B cell (primary cell): ENCODE measurements around the gene RRM2. TPM values are rescaled to one million over a fixed set of nuclear protein-coding genes. Genes with fewer than 3 reads are reported as not detected.

ENCODE experiments used
- ATAC-seq: fragments of 200-7000 bp; cut with Tn5 transposase; one replicate; pipeline ENCODE4 v1.10.0; 2021; ENCODE audit warnings: low read depth, mild to moderate bottlenecking, moderate number of reproducible peaks, moderate library complexity
- CTCF ChIA-PET: fragments of 350-600 bp; sonication (Branson Sonifier 250); formaldehyde crosslinking; loops from one replicate; lab custom pipeline; 2021; ENCODE audit warnings: antibody characterized with exemption, inconsistent platforms; lab: Charles Lee
- POLR2A ChIA-PET: fragments of 350-600 bp; sonication (Branson Sonifier 250); formaldehyde crosslinking; loops from one replicate; lab custom pipeline; 2021; ENCODE audit warnings: antibody characterized with exemption; lab: Charles Lee
- DNase-seq: peaks from one replicate; pipeline ENCODE4 v3.0.0; 2013
- H2AFZ ChIP-seq: 2 replicates; pipeline ENCODE4 v1.6.1; 2012; ENCODE audit warnings: mild to moderate bottlenecking, low read depth, low read length; ENCODE audit not compliant: insufficient read depth, poor library complexity, severe bottlenecking
- H3K27ac ChIP-seq, 2 donors: 1 replicate in 1 of 2; 2 replicates in 1 of 2; pipeline ENCODE4 v1.5.1; 2012 to 2013; ENCODE audit warnings: low read length in 2 of 2, mild to moderate bottlenecking in 2 of 2, moderate library complexity in 1 of 2
- H3K27me3 ChIP-seq, 4 experiments: fragments of 200-600 bp in 1 of 4; sonication (generic) in 1 of 4; replicated peaks in 1 of 4; 1 replicate in 2 of 4; 2 replicates in 2 of 4; pipeline versions ENCODE4 v1.6.1 to v1.7.0; 2013 to 2016; ENCODE audit warnings: low read length in 3 of 4, mild to moderate bottlenecking in 2 of 4, mixed read lengths in 1 of 4, moderate library complexity in 1 of 4; ENCODE audit not compliant: insufficient read depth in 4 of 4, control insufficient read depth in 3 of 4; ENCODE audit errors: control extremely low read depth in 1 of 4
- H3K36me3 ChIP-seq, 2 experiments: replicated peaks in 1 of 2; 1 replicate in 1 of 2; 2 replicates in 1 of 2; pipeline versions ENCODE4 v1.6.1 to v1.7.1; 2013; ENCODE audit warnings: low read length in 1 of 2; ENCODE audit not compliant: insufficient read depth in 2 of 2, control insufficient read depth in 1 of 2; ENCODE audit errors: control extremely low read depth in 1 of 2, extremely low read depth in 1 of 2
- H3K4me1 ChIP-seq, 2 donors: fragments of 200-600 bp in 1 of 2; sonication (generic) in 1 of 2; 1 replicate in 1 of 2; 2 replicates in 1 of 2; pipeline versions ENCODE4 v1.5.1 to v1.6.1; 2013 to 2017; ENCODE audit warnings: low read length in 2 of 2; ENCODE audit not compliant: control insufficient read depth in 2 of 2, insufficient read depth in 2 of 2
- H3K4me2 ChIP-seq: replicated peaks from 2 replicates; pipeline ENCODE3; 2012; ENCODE audit warnings: mild to moderate bottlenecking, low read depth, low read length; ENCODE audit not compliant: poor library complexity, severe bottlenecking
- H3K4me3 ChIP-seq, 5 experiments: fragments of 200-600 bp in 1 of 5; sonication (generic) in 1 of 5; 1 replicate in 3 of 5; 2 replicates in 2 of 5; pipeline versions ENCODE4 v1.5.1 to v1.7.0; 2011 to 2016; ENCODE audit warnings: low read length in 4 of 5, mild to moderate bottlenecking in 4 of 5, low read depth in 2 of 5, control low read depth in 1 of 5, moderate library complexity in 1 of 5; ENCODE audit not compliant: insufficient read depth in 1 of 5; ENCODE audit errors: control extremely low read depth in 1 of 5, extremely low read depth in 1 of 5
- H3K79me2 ChIP-seq: fragments of 200-600 bp; sonication (generic); one replicate; pipeline ENCODE4 v1.6.0; 2016; ENCODE audit warnings: low read length; ENCODE audit not compliant: control insufficient read depth, insufficient read depth
- H3K9ac ChIP-seq: fragments of 200-600 bp; sonication (generic); 2 replicates; pipeline ENCODE4 v1.6.1; 2017; ENCODE audit warnings: mild to moderate bottlenecking, low read length, moderate library complexity
- H3K9me3 ChIP-seq, 3 donors: one replicate each; pipeline versions ENCODE4 v1.6.1 to v1.7.1; 2013; ENCODE audit warnings: low read length in 2 of 3; ENCODE audit not compliant: control insufficient read depth in 2 of 3, insufficient read depth in 1 of 3; ENCODE audit errors: control extremely low read depth in 1 of 3
- H4K20me1 ChIP-seq: 2 replicates; pipeline ENCODE4 v1.6.0; 2012; ENCODE audit warnings: mild to moderate bottlenecking, low read length; ENCODE audit not compliant: insufficient read depth, control insufficient read depth, poor library complexity, severe bottlenecking
- H3K27ac Mint-ChIP-seq: one replicate; pipeline ENCODE4 v1.8.0; 2021; ENCODE audit warnings: mixed read lengths
- H3K27me3 Mint-ChIP-seq: one replicate; pipeline ENCODE4 v1.8.0; 2021; ENCODE audit warnings: mixed read lengths
- H3K4me1 Mint-ChIP-seq: one replicate; pipeline ENCODE4 v1.8.0; 2021; ENCODE audit warnings: mixed read lengths
- H3K4me3 Mint-ChIP-seq: one replicate; pipeline ENCODE4 v1.8.0; 2021; ENCODE audit warnings: mixed read lengths
- H3K9me3 Mint-ChIP-seq: one replicate; pipeline ENCODE4 v1.8.0; 2022; ENCODE audit warnings: mixed read lengths; ENCODE audit not compliant: insufficient read depth
- EZH2 ChIP-seq: IDR thresholded peaks from 2 replicates; pipeline ENCODE4 v1.6.1; 2012; ENCODE audit warnings: borderline replicate concordance, low read depth, mild to moderate bottlenecking, moderate library complexity, low read length; ENCODE audit not compliant: insufficient read depth, poor library complexity, severe bottlenecking
- WGBS: methylation state at CpG from one replicate; pipeline ENCODE4 v1.1.5; 2013; ENCODE audit warnings: missing lambda C conversion rate; ENCODE audit not compliant: insufficient coverage; 5-methylcytosine and 5-hydroxymethylcytosine counted together
- intact Hi-C: fragments of 100-400 bp; cut with micrococcal nuclease; formaldehyde crosslinking; loops from one replicate; pipeline ENCODE4 v1.10.0; 2022
- polyA plus RNA-seq: library from polyadenylated mRNA; depleted of rRNA; stranded (reverse); fragments of >200 nt; gene quantifications from 2 replicates; pipeline ENCODE4 v1.2.3, GENCODE V29; 2012
- total RNA-seq, 2 donors: library from RNA; stranded (reverse); fragments of 120-200 nt in 1 of 2; gene quantifications; 1 replicate in 1 of 2; 2 replicates in 1 of 2; pipeline versions ENCODE4 v1.2.3 to v1.2.4, GENCODE V29; 2013 to 2022
- TF ChIP-seq, protein P1 (sequence below): fragments of 200-600 bp; IDR thresholded peaks from one replicate; pipeline ENCODE4 v1.8.0; 2022; ENCODE audit warnings: antibody characterized with exemption, mild to moderate bottlenecking

The RRM2 gene
- total and polyA plus RNA-seq, 2 donors (not counting 1 experiment from before 2014, with no cell fraction given), result 1.2 to 3.3 TPM

GRCh38 chr2:10078704-10079265 is 43.8 kb upstream of the RRM2 start:
- TF ChIP-seq EZH2, result no peak
- TF ChIP-seq, protein P1, sequence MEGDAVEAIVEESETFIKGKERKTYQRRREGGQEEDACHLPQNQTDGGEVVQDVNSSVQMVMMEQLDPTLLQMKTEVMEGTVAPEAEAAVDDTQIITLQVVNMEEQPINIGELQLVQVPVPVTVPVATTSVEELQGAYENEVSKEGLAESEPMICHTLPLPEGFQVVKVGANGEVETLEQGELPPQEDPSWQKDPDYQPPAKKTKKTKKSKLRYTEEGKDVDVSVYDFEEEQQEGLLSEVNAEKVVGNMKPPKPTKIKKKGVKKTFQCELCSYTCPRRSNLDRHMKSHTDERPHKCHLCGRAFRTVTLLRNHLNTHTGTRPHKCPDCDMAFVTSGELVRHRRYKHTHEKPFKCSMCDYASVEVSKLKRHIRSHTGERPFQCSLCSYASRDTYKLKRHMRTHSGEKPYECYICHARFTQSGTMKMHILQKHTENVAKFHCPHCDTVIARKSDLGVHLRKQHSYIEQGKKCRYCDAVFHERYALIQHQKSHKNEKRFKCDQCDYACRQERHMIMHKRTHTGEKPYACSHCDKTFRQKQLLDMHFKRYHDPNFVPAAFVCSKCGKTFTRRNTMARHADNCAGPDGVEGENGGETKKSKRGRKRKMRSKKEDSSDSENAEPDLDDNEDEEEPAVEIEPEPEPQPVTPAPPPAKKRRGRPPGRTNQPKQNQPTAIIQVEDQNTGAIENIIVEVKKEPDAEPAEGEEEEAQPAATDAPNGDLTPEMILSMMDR, result no peak
- Histone ChIP-seq H3K27ac (no peak overlapping the region), H3K27me3 (peaks cover 0 to 73% (median 49%) of the 10 kb centered on the region in 4 experiments), H4K20me1 (no peaks in the 10 kb centered on the region), H2AFZ (peak overlapping the region; percentile 5), H3K9ac (peak overlapping the region; percentile 45), H3K4me3 (peak overlapping the region in 1 of 5 experiments; percentile 18), H3K4me2 (peak overlapping the region; percentile 91), H3K79me2 (no peaks in the 10 kb centered on the region), H3K36me3 (no peaks in the 10 kb centered on the region), H3K9me3 (peaks cover 0 to 4% (median 0%) of the 10 kb centered on the region in 3 donors), H3K4me1 (peaks cover 17 to 30% of the 10 kb centered on the region in 2 donors)
- intact Hi-C loops, result no loop called here
- peaks cover 75% of the 10 kb centered on the region for H3K27me3 Mint-ChIP-seq
- H3K9me3 Mint-ChIP-seq, result no peaks in the 10 kb centered on the region
- H3K27ac Mint-ChIP-seq, result no peak overlapping the region
- peaks cover 13% of the 10 kb centered on the region for H3K4me1 Mint-ChIP-seq
- DNase-seq (no peak), ATAC-seq (no peak)
- 36% methylated on average over 8 of the region's 12 CpGs for WGBS
- CTCF ChIA-PET, result interaction anchor here (1.1 to 13.0 kb wide), 4 partner anchors 8 to 357 kb away, joined by 3 to 220 read pairs (median 4); no protein-coding TSS in a partner anchor
- H3K4me3 Mint-ChIP-seq, result peak overlapping the region; percentile 84
- POLR2A ChIA-PET, result no interaction called here

GRCh38 chr2:10079266-10079869 is 43.2 kb upstream of the RRM2 start:
- Histone ChIP-seq H3K27ac (no peak overlapping the region), H3K27me3 (peaks cover 0 to 78% (median 54%) of the 10 kb centered on the region in 4 experiments), H3K79me2 (no peaks in the 10 kb centered on the region), H3K9me3 (peaks cover 0 to 4% (median 0%) of the 10 kb centered on the region in 3 donors), H3K4me1 (peaks cover 17 to 30% of the 10 kb centered on the region in 2 donors), H4K20me1 (no peaks in the 10 kb centered on the region), H2AFZ (peak overlapping the region; percentile 5), H3K9ac (peak overlapping the region; percentile 45), H3K4me2 (peak overlapping the region; percentile 91), H3K36me3 (no peaks in the 10 kb centered on the region), H3K4me3 (peak overlapping the region in 3 of 5 experiments; percentile 18 to 38 (median 20))
- ATAC-seq (peak; percentile 53), DNase-seq (peak; percentile 53)
- Mint-ChIP-seq H3K27me3 (peaks cover 75% of the 10 kb centered on the region), H3K4me3 (peak overlapping the region; percentile 84), H3K27ac (peak overlapping the region; percentile 17), H3K4me1 (peaks cover 13% of the 10 kb centered on the region), H3K9me3 (no peaks in the 10 kb centered on the region)
- peak; percentile 86 for TF ChIP-seq EZH2
- TF ChIP-seq, protein P1, result no peak
- WGBS, result under 1% methylated on average over 51 of the region's 53 CpGs
- ChIA-PET CTCF (interaction anchor here (1.1 to 13.0 kb wide), 4 partner anchors 9 to 356 kb away, joined by 3 to 220 read pairs (median 4); no protein-coding TSS in a partner anchor), POLR2A (no interaction called here)
- intact Hi-C loops, result no loop called here
